K562 (cell line): ENCODE data around the gene ATIC. TPM values are rescaled to one million over a fixed set of nuclear protein-coding genes. Genes with fewer than 3 reads are reported as not detected.

Experiments
- BRCA1 ChIP-seq, 2 experiments: fragments of 450-650 bp in 1 of 2; sonication (generic) in 1 of 2; formaldehyde crosslinking in 1 of 2; IDR thresholded peaks; 2 replicates each; pipeline versions ENCODE4 v1.5.0 to v1.6.1; 2017 to 2020; ENCODE audit warnings: mild to moderate bottlenecking in 1 of 2, missing genetic modification reagents in 1 of 2
- CHCHD3 ChIP-seq: fragments of 250-450 bp; sonication (Bioruptor Pico); IDR thresholded peaks from 2 replicates; pipeline ENCODE4 v2.1.2; 2022; ENCODE audit warnings: mild to moderate bottlenecking
- FOSL1 ChIP-seq: fragments of 200-800 bp; sonication (Bioruptor generic); conservative IDR thresholded peaks from 2 replicates; pipeline ENCODE4 v1.6.1; 2016; ENCODE audit warnings: missing genetic modification characterization, missing compliant biosample characterization
- FOXJ2 ChIP-seq: fragments of 200-800 bp; sonication (Bioruptor generic); IDR thresholded peaks from 2 replicates; pipeline ENCODE4 v1.6.1; 2016; ENCODE audit warnings: missing genetic modification characterization, missing compliant biosample characterization
- ILF3 ChIP-seq: fragments of 450-650 bp; IDR thresholded peaks from 2 replicates; pipeline ENCODE4 v1.6.1; 2018; ENCODE audit warnings: antibody characterized with exemption, mild to moderate bottlenecking, moderate library complexity, borderline replicate concordance
- NR2C1 ChIP-seq, 2 experiments: fragments of 450-650 bp; IDR thresholded peaks; 2 replicates each; pipeline ENCODE4 v1.6.1; 2017; ENCODE audit warnings: mild to moderate bottlenecking in 2 of 2, antibody characterized with exemption in 1 of 2, inconsistent platforms in 1 of 2, missing compliant biosample characterization in 1 of 2, missing genetic modification characterization in 1 of 2
- NUFIP1 ChIP-seq: fragments of 450-650 bp; IDR thresholded peaks from 2 replicates; pipeline ENCODE4 v1.6.1; 2018; ENCODE audit not compliant: partially characterized antibody
- SETDB1 ChIP-seq: IDR thresholded peaks from one replicate; pipeline ENCODE4 v1.6.1; 2012; ENCODE audit warnings: low read length, control low read depth, inconsistent platforms
- SMAD4 ChIP-seq: fragments of 250-450 bp; sonication (Bioruptor Pico); conservative IDR thresholded peaks from 2 replicates; pipeline ENCODE4 v1.8.0; 2021; ENCODE audit warnings: inconsistent platforms, mild to moderate bottlenecking, moderate library complexity
- SMARCC2 ChIP-seq: fragments of 450-650 bp; IDR thresholded peaks from 2 replicates; pipeline ENCODE4 v1.6.1; 2017; ENCODE audit warnings: antibody characterized with exemption, moderate library complexity, mild to moderate bottlenecking, low read depth
- SOX6 ChIP-seq: fragments of 450-650 bp; IDR thresholded peaks from 2 replicates; pipeline ENCODE4 v1.6.1; 2014; ENCODE audit warnings: mild to moderate bottlenecking
- XRCC4 ChIP-seq: IDR thresholded peaks from one replicate; pipeline ENCODE4 v1.6.1; 2011; ENCODE audit not compliant: insufficient read depth, insufficient read length; ENCODE audit errors: extremely low read depth
- ZNF12 ChIP-seq: sonication (generic); formaldehyde crosslinking; IDR thresholded peaks from 2 replicates; pipeline ENCODE4 v1.4.0; 2020; ENCODE audit warnings: mild to moderate bottlenecking, missing genetic modification reagents
- ZNF23 ChIP-seq: fragments of 250-450 bp; sonication (Bioruptor Pico); IDR thresholded peaks from 2 replicates; pipeline ENCODE4 v1.4.0; 2020; ENCODE audit warnings: mild to moderate bottlenecking
- ZNF436 ChIP-seq: fragments of 250-450, 450-650 bp; sonication (Bioruptor Pico); formaldehyde crosslinking; IDR thresholded peaks from 2 replicates; pipeline ENCODE4 v1.7.0; 2020; ENCODE audit warnings: mild to moderate bottlenecking
- ZNF583 ChIP-seq: fragments of 250-450 bp; sonication (Bioruptor Pico); IDR thresholded peaks from 2 replicates; pipeline ENCODE4 v1.4.0; 2020
- ZNF589 ChIP-seq: fragments of 200-800 bp; sonication (Bioruptor generic); IDR thresholded peaks from 2 replicates; pipeline ENCODE4 v1.6.1; 2016; ENCODE audit warnings: low read depth, missing genetic modification characterization, missing compliant biosample characterization
- polyA plus RNA-seq, 8 experiments: library from polyadenylated mRNA; depleted of rRNA in 4 of 8; stranded (reverse) in 5 of 8; unstranded in 3 of 8; fragments of >200 nt; fragmentation: Nextera tagmentation in 2 of 8; fragmentation: Illumina TruSeq in 1 of 8; extraction: Ambion mirVana in 2 of 8; extraction: Trizol in 1 of 8; gene quantifications; 2 replicates each; pipeline versions ENCODE4 v1.2.1 to v1.2.3, GENCODE V29; 2011 to 2014; ENCODE audit warnings: inconsistent platforms in 1 of 8, missing spikeins in 1 of 8
- total RNA-seq, 7 experiments: library from RNA; depleted of rRNA in 6 of 7; stranded (reverse); fragments of >200 nt in 6 of 7; fragmentation: Illumina TruSeq in 2 of 7; extraction: Trizol in 2 of 7; gene quantifications; 2 replicates each; pipeline versions ENCODE4 v1.2.1 to v1.2.3, GENCODE V29; 2011 to 2021; ENCODE audit warnings: low replicate concordance in 1 of 7
- TF ChIP-seq, protein P1 (sequence below): fragments of 250-450 bp; sonication (Bioruptor Pico); IDR thresholded peaks from 2 replicates; pipeline ENCODE4 v1.8.0; 2022; ENCODE audit warnings: inconsistent platforms
- TF ChIP-seq, protein P2 (sequence below): fragments of 250-450 bp; sonication (Bioruptor Pico); IDR thresholded peaks from 2 replicates; pipeline ENCODE4 v1.5.0; 2022; ENCODE audit warnings: mild to moderate bottlenecking
- TF ChIP-seq, protein P3 (sequence below), 2 experiments: fragments of 450-650 bp in 1 of 2; sonication (generic) in 1 of 2; formaldehyde crosslinking in 1 of 2; IDR thresholded peaks in 1 of 2; conservative IDR thresholded peaks in 1 of 2; 2 replicates each; pipeline versions ENCODE4 v1.6.1 to v1.8.1; 2016 to 2023; ENCODE audit warnings: mild to moderate bottlenecking in 2 of 2, moderate library complexity in 2 of 2, inconsistent platforms in 1 of 2, missing genetic modification reagents in 1 of 2
- TF ChIP-seq, protein P4 (sequence below): fragments of 150-350 bp; conservative IDR thresholded peaks from 2 replicates; pipeline ENCODE4 v1.6.1; 2014; ENCODE audit warnings: low read length

Gene ATIC
- total and polyA plus RNA-seq, 9 of the 15 experiments (the other 6 are each of a cell fraction or from before 2014, with no cell fraction given), result 45.6 to 480 (median 212) TPM

DNA sequence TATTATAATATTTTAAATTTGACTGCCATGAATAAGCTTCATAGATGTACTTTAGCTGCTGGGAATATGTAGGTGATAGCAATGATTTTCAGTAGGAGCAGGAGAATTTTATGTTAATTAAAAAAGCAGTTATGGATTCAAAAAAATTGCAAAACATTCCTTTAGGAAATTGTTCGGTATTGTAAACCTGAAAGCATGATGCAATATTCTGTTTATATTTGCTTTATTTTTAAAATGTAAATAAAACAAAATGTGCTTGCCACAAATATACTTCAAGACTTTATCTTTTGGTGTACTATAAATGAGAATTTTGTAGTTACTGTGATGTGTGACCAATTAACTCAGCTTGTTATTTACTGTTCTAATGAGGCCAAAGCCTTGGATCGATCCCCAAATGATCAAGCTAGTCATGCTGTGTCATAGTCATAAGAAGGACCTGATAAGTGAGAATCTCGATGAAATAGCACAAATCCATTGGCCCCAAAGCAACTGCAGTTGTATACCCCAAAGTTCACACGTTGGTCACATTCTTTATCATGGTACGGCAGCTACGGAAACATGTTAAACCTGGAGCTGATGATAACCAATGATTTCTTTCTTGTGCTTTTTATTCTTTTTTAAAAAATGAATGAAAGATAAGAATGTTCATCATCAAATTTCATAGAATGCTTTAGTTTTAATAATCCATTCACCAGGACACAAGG lies 23.6 kb upstream of the ATIC start (continued):
- no peak for TF ChIP-seq BRCA1 (IDR thresholded peaks at IDR 0.05)
- no peak for TF ChIP-seq BRCA1 (CRISPR knock-in tag; IDR thresholded peaks at IDR 0.05)
- no peak for TF ChIP-seq ILF3
- peak; percentile 39; the same call in 1 of the 2 replicates for TF ChIP-seq NR2C1 (IDR thresholded peaks at IDR 0.05)
- TF ChIP-seq NR2C1 (tag; IDR thresholded peaks at IDR 0.05), result no peak
- no peak for TF ChIP-seq ZNF12 (CRISPR knock-in tag)
- TF ChIP-seq ZNF436 (CRISPR knock-in tag), result no peak
- no peak for TF ChIP-seq CHCHD3 (CRISPR knock-in tag)
- TF ChIP-seq, protein P1, sequence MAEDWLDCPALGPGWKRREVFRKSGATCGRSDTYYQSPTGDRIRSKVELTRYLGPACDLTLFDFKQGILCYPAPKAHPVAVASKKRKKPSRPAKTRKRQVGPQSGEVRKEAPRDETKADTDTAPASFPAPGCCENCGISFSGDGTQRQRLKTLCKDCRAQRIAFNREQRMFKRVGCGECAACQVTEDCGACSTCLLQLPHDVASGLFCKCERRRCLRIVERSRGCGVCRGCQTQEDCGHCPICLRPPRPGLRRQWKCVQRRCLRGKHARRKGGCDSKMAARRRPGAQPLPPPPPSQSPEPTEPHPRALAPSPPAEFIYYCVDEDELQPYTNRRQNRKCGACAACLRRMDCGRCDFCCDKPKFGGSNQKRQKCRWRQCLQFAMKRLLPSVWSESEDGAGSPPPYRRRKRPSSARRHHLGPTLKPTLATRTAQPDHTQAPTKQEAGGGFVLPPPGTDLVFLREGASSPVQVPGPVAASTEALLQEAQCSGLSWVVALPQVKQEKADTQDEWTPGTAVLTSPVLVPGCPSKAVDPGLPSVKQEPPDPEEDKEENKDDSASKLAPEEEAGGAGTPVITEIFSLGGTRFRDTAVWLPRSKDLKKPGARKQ (CRISPR knock-in tag), result no peak
- no peak for TF ChIP-seq SMAD4
- peak; percentile 72 for TF ChIP-seq SOX6
- no peak for TF ChIP-seq NUFIP1
- TF ChIP-seq, protein P2, sequence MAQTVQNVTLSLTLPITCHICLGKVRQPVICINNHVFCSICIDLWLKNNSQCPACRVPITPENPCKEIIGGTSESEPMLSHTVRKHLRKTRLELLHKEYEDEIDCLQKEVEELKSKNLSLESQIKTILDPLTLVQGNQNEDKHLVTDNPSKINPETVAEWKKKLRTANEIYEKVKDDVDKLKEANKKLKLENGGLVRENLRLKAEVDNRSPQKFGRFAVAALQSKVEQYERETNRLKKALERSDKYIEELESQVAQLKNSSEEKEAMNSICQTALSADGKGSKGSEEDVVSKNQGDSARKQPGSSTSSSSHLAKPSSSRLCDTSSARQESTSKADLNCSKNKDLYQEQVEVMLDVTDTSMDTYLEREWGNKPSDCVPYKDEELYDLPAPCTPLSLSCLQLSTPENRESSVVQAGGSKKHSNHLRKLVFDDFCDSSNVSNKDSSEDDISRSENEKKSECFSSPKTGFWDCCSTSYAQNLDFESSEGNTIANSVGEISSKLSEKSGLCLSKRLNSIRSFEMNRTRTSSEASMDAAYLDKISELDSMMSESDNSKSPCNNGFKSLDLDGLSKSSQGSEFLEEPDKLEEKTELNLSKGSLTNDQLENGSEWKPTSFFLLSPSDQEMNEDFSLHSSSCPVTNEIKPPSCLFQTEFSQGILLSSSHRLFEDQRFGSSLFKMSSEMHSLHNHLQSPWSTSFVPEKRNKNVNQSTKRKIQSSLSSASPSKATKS, result no peak
- no peak for TF ChIP-seq XRCC4
- TF ChIP-seq FOSL1 (tag), result peak; percentile 84
- TF ChIP-seq, protein P3, sequence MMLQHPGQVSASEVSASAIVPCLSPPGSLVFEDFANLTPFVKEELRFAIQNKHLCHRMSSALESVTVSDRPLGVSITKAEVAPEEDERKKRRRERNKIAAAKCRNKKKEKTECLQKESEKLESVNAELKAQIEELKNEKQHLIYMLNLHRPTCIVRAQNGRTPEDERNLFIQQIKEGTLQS (IDR thresholded peaks at IDR 0.05), result peak; percentile 91
- TF ChIP-seq, protein P3 (CRISPR knock-in tag; conservative IDR thresholded peaks at IDR 0.05), result no peak
- TF ChIP-seq ZNF589 (CRISPR knock-in tag), result no peak
- peak; percentile 85 for TF ChIP-seq SMARCC2
- TF ChIP-seq ZNF583 (CRISPR knock-in tag), result no peak
- TF ChIP-seq FOXJ2 (tag), result peak; percentile 71
- TF ChIP-seq, protein P4, sequence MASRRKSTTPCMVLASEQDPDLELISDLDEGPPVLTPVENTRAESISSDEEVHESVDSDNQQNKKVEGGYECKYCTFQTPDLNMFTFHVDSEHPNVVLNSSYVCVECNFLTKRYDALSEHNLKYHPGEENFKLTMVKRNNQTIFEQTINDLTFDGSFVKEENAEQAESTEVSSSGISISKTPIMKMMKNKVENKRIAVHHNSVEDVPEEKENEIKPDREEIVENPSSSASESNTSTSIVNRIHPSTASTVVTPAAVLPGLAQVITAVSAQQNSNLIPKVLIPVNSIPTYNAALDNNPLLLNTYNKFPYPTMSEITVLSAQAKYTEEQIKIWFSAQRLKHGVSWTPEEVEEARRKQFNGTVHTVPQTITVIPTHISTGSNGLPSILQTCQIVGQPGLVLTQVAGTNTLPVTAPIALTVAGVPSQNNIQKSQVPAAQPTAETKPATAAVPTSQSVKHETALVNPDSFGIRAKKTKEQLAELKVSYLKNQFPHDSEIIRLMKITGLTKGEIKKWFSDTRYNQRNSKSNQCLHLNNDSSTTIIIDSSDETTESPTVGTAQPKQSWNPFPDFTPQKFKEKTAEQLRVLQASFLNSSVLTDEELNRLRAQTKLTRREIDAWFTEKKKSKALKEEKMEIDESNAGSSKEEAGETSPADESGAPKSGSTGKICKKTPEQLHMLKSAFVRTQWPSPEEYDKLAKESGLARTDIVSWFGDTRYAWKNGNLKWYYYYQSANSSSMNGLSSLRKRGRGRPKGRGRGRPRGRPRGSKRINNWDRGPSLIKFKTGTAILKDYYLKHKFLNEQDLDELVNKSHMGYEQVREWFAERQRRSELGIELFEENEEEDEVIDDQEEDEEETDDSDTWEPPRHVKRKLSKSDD, result no peak
- no peak for TF ChIP-seq ZNF23 (CRISPR knock-in tag)
- no peak for TF ChIP-seq SETDB1
